ENCODE results near the gene SPATA24.

DNA sequence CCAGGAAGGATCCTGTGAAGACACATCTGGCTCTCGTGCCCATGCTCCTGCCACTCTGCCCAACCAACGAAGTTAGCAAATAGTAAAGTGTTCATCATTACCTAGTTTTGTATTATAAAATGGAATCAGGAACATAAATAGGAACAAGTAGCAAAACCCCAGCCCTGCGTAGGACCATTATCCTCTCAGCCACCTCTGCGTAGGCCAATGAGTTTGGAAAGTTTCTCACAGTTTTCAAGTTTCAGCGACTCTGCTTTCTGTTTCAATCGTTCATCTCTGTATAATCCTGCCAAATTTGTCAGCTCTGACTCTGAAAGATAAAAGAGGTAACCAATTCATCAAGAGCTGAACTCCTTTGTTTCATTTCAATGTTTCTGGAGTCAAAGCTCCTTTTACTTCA is 10.1 kb upstream of the SPATA24 start:
- TF ChIP-seq SIN3B (IDR thresholded peaks at IDR 0.05; ENCODE audit: low read length) = no peak
- TF ChIP-seq, protein P1, sequence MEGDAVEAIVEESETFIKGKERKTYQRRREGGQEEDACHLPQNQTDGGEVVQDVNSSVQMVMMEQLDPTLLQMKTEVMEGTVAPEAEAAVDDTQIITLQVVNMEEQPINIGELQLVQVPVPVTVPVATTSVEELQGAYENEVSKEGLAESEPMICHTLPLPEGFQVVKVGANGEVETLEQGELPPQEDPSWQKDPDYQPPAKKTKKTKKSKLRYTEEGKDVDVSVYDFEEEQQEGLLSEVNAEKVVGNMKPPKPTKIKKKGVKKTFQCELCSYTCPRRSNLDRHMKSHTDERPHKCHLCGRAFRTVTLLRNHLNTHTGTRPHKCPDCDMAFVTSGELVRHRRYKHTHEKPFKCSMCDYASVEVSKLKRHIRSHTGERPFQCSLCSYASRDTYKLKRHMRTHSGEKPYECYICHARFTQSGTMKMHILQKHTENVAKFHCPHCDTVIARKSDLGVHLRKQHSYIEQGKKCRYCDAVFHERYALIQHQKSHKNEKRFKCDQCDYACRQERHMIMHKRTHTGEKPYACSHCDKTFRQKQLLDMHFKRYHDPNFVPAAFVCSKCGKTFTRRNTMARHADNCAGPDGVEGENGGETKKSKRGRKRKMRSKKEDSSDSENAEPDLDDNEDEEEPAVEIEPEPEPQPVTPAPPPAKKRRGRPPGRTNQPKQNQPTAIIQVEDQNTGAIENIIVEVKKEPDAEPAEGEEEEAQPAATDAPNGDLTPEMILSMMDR (CRISPR knock-in tag; IDR thresholded peaks at IDR 0.05) = no peak
- no peak for TF ChIP-seq EHMT2 (IDR thresholded peaks at IDR 0.05; ENCODE audit: borderline replicate concordance, low read depth, low read length)
- no peak for TF ChIP-seq FOXM1 (CRISPR knock-in tag; IDR thresholded peaks at IDR 0.05)
- TF ChIP-seq ZKSCAN8 (CRISPR knock-in tag; IDR thresholded peaks at IDR 0.05; ENCODE audit: borderline replicate concordance) = no peak
- TF ChIP-seq EP300 (IDR thresholded peaks at IDR 0.05; ENCODE audit: low read depth in 2 of 2, low read length in 2 of 2) = no peak
- TF ChIP-seq EP300 (CRISPR knock-in tag; IDR thresholded peaks at IDR 0.05; ENCODE audit: borderline replicate concordance) = no peak
- TF ChIP-seq ZNF441 (CRISPR knock-in tag; IDR thresholded peaks at IDR 0.05; ENCODE audit: borderline replicate concordance) = no peak
- no peak for TF ChIP-seq TCF12 (IDR thresholded peaks at IDR 0.05)
- TF ChIP-seq TCF12 (CRISPR knock-in tag; IDR thresholded peaks at IDR 0.05) = no peak

All from HepG2 (cell line).